ENCODE results near the gene NKX2-1. TPM values are rescaled to one million over a fixed set of nuclear protein-coding genes. Genes with fewer than 3 reads are reported as not detected.

Gene NKX2-1
- total and polyA plus RNA-seq, 4 donors = 53.4 to 236 (median 170) TPM

DNA sequence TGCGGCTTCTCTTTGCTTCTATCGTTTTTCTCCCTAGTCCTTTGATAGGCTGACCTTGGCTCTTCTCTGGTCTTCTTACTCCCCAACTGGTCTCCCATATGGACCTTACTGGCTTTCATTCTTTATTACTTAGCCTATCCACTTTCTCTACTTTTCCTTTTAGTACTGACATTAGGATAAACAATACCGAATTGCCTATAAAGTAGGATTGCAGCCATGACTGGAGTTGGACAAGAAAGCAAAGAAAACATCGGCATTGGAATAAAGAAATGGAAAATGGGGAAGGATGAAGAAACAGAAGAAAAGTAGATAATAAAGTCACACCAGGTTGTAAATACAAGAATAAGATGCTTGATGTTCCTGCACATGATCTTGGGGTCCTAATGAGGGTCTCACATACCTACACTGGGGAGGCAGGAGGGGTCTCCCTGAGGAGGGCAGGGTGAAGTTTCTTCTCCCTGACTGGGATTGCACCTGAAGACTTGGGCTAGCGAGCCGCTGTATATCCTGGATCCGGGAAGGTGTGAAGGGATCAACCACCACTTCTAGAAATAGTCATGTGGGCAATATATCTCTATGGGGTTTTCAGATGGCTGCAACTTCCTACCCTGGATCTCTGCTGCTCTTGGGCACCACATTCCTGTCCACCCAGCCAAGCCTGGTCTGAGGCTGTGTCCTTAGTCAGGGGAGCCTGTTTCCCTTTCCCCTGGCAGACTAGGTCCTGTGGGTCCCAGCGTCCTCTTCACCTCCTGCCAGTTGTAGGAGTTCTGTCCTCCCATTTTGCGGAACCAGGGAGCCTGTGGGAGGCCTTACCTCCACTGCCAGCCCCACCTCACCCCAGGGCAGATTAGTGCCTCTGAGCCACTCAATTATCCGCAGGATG is 13.1 kb downstream of the NKX2-1 start:
- 7 to 9% methylated on average over 10 of the region's 10 CpGs for WGBS, 2 donors
- H3K4me3 ChIP-seq = no peak overlapping the region
- ATAC-seq (ENCODE audit: insufficient read depth, low FRiP score) (no peak), DNase-seq (peak in 2 of 3 donors; percentile 19 to 26)
- no peak for TF ChIP-seq CTCF (IDR thresholded peaks at IDR 0.05; ENCODE audit: control extremely low read depth, extremely low read depth)
- H3K9ac ChIP-seq (ENCODE audit: insufficient read depth in 1 of 2, low read length in 2 of 2) = peak overlapping the region; percentile 69 to 72
- peak overlapping the region in 1 of 2 donors; percentile 65 for H3K27ac ChIP-seq (ENCODE audit: low read depth in 1 of 2, low read length in 1 of 2)
- peaks cover 0 to 11% (median 0%) of the 10 kb centered on the region in 4 donors for H3K9me3 ChIP-seq (ENCODE audit: control insufficient read depth in 4 of 4, insufficient read depth in 3 of 4, low read length in 3 of 4)
- no peaks in the 10 kb centered on the region for H3K36me3 ChIP-seq (ENCODE audit: control insufficient read depth in 4 of 4, insufficient read depth in 4 of 4, low read length in 4 of 4)
- H3K4me1 ChIP-seq (ENCODE audit: control insufficient read depth in 5 of 5, insufficient read depth in 5 of 5, low read length in 5 of 5) = peaks cover 0 to 7% (median 3%) of the 10 kb centered on the region in 5 donors
- H3K27me3 ChIP-seq (ENCODE audit: control insufficient read depth in 3 of 3, insufficient read depth in 3 of 3, low read length in 2 of 3) = peaks cover 5 to 84% (median 83%) of the 10 kb centered on the region in 3 donors

- Histone ChIP-seq H3K9ac (ENCODE audit: insufficient read depth in 1 of 2, low read length in 2 of 2) (peak overlapping the region; percentile 69 to 79), H3K36me3 (ENCODE audit: control insufficient read depth in 4 of 4, insufficient read depth in 4 of 4, low read length in 4 of 4) (no peaks in the 10 kb centered on the region), H3K9me3 (ENCODE audit: control insufficient read depth in 4 of 4, insufficient read depth in 3 of 4, low read length in 3 of 4) (peaks cover 0 to 11% (median 0%) of the 10 kb centered on the region in 4 donors), H3K27ac (ENCODE audit: low read depth in 1 of 2, low read length in 1 of 2) (peak overlapping the region in 1 of 2 donors; percentile 83), H3K4me1 (ENCODE audit: control insufficient read depth in 5 of 5, insufficient read depth in 5 of 5, low read length in 5 of 5) (peaks cover 0 to 7% (median 3%) of the 10 kb centered on the region in 5 donors), H3K27me3 (ENCODE audit: control insufficient read depth in 3 of 3, insufficient read depth in 3 of 3, low read length in 2 of 3) (peaks cover 5 to 85% (median 85%) of the 10 kb centered on the region in 3 donors), H3K4me3 (peak overlapping the region; percentile 12)
- ATAC-seq (ENCODE audit: insufficient read depth, low FRiP score) (peak; percentile 8), DNase-seq (peak; percentile 37 to 59 (median 44))
- TF ChIP-seq CTCF (IDR thresholded peaks at IDR 0.05; ENCODE audit: control extremely low read depth, extremely low read depth) = no peak
- WGBS, 2 donors = 2 to 3% methylated on average over 35 of the region's 35 CpGs
These were observed 13.9 kb downstream of the NKX2-1 start for GRCh38 chr14:36505892-36506731.

GRCh38 chr14:36505181-36505815 is 14.7 kb downstream of the NKX2-1 start:
- Histone ChIP-seq H3K4me1 (ENCODE audit: control insufficient read depth in 5 of 5, insufficient read depth in 5 of 5, low read length in 5 of 5) (peaks cover 0 to 7% (median 3%) of the 10 kb centered on the region in 5 donors), H3K27me3 (ENCODE audit: control insufficient read depth in 3 of 3, insufficient read depth in 3 of 3, low read length in 2 of 3) (peaks cover 5 to 83% (median 80%) of the 10 kb centered on the region in 3 donors), H3K27ac (ENCODE audit: low read depth in 1 of 2, low read length in 1 of 2) (peak overlapping the region in 1 of 2 donors; percentile 83), H3K9ac (ENCODE audit: insufficient read depth in 1 of 2, low read length in 2 of 2) (peak overlapping the region; percentile 77 to 79), H3K9me3 (ENCODE audit: control insufficient read depth in 4 of 4, insufficient read depth in 3 of 4, low read length in 3 of 4) (peaks cover 0 to 11% (median 0%) of the 10 kb centered on the region in 4 donors), H3K4me3 (peak overlapping the region; percentile 10), H3K36me3 (ENCODE audit: control insufficient read depth in 4 of 4, insufficient read depth in 4 of 4, low read length in 4 of 4) (no peaks in the 10 kb centered on the region)
- DNase-seq (peak; percentile 20 to 42 (median 27)), ATAC-seq (ENCODE audit: insufficient read depth, low FRiP score) (peak; percentile 12)
- WGBS, 2 donors = 1 to 3% methylated on average over 33 to 46 of the region's 46 CpGs
- no peak for TF ChIP-seq CTCF (IDR thresholded peaks at IDR 0.05; ENCODE audit: control extremely low read depth, extremely low read depth)

Data from lung (tissue), 12 donors.